WTC11 (cell line): ENCODE data around the gene ZNF185.

ENCODE experiments used
- NR2C2 ChIP-seq: sonication (generic); formaldehyde crosslinking; IDR thresholded peaks from 2 replicates; pipeline ENCODE4 v1.8.0; 2022; ENCODE audit warnings: mild to moderate bottlenecking, missing genetic modification reagents
- TCF7 ChIP-seq: sonication (generic); formaldehyde crosslinking; IDR thresholded peaks from 2 replicates; pipeline ENCODE4 v1.8.0; 2022; ENCODE audit warnings: mild to moderate bottlenecking, low read depth, missing genetic modification reagents, moderate library complexity
- TP53 ChIP-seq: sonication (generic); formaldehyde crosslinking; IDR thresholded peaks from 2 replicates; pipeline ENCODE4 v1.8.1; 2023; ENCODE audit warnings: mild to moderate bottlenecking, missing genetic modification reagents
- ZNF416 ChIP-seq: fragments of 250-450 bp; sonication (Bioruptor Pico); IDR thresholded peaks from 2 replicates; pipeline ENCODE4 v1.9.0; 2021; ENCODE audit warnings: mild to moderate bottlenecking, inconsistent platforms
- TF ChIP-seq, protein P1 (sequence below): sonication (generic); formaldehyde crosslinking; IDR thresholded peaks from 2 replicates; pipeline ENCODE4 v1.8.1; 2022; ENCODE audit warnings: mild to moderate bottlenecking, missing genetic modification reagents, moderate library complexity, borderline replicate concordance
- TF ChIP-seq, protein P2 (sequence below): fragments of 200-600 bp; IDR thresholded peaks from 2 replicates; pipeline ENCODE4 v1.8.0; 2022; ENCODE audit warnings: antibody characterized with exemption

DNA sequence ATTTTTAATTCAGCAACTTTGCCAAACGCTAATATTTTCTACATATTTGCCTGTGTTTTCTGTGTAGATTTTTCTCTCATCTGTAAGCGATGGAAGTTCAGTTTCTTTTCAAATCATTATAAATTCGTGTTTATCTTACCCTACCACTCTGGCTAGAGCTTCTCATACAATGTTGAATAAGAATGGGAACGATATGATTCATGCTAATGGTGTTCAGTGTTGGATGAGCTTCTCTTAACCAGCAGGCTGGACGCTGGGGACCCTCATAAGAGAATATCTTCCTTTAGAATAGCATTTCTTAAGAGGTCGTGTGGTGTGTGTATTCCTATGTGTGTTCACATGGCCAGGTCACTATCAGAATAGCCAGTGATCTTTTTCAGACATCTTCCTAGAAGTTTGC lies 36.0 kb upstream of the ZNF185 start:
- TF ChIP-seq TCF7 (no peak), NR2C2 (no peak), TP53 (CRISPR knock-in tag) (no peak), ZNF416 (CRISPR knock-in tag) (no peak)
- TF ChIP-seq, protein P1, sequence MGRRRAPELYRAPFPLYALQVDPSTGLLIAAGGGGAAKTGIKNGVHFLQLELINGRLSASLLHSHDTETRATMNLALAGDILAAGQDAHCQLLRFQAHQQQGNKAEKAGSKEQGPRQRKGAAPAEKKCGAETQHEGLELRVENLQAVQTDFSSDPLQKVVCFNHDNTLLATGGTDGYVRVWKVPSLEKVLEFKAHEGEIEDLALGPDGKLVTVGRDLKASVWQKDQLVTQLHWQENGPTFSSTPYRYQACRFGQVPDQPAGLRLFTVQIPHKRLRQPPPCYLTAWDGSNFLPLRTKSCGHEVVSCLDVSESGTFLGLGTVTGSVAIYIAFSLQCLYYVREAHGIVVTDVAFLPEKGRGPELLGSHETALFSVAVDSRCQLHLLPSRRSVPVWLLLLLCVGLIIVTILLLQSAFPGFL (CRISPR knock-in tag), result no peak
- TF ChIP-seq, protein P2, sequence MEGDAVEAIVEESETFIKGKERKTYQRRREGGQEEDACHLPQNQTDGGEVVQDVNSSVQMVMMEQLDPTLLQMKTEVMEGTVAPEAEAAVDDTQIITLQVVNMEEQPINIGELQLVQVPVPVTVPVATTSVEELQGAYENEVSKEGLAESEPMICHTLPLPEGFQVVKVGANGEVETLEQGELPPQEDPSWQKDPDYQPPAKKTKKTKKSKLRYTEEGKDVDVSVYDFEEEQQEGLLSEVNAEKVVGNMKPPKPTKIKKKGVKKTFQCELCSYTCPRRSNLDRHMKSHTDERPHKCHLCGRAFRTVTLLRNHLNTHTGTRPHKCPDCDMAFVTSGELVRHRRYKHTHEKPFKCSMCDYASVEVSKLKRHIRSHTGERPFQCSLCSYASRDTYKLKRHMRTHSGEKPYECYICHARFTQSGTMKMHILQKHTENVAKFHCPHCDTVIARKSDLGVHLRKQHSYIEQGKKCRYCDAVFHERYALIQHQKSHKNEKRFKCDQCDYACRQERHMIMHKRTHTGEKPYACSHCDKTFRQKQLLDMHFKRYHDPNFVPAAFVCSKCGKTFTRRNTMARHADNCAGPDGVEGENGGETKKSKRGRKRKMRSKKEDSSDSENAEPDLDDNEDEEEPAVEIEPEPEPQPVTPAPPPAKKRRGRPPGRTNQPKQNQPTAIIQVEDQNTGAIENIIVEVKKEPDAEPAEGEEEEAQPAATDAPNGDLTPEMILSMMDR, result no peak
